NCI-H1048 (cell line): ENCODE results near the gene ZMYND15.

Source experiments
- DNase-seq: peaks from one replicate; lab custom pipeline; 2025; lab: John Stamatoyannopoulos, UW

Gene ZMYND15

DNA sequence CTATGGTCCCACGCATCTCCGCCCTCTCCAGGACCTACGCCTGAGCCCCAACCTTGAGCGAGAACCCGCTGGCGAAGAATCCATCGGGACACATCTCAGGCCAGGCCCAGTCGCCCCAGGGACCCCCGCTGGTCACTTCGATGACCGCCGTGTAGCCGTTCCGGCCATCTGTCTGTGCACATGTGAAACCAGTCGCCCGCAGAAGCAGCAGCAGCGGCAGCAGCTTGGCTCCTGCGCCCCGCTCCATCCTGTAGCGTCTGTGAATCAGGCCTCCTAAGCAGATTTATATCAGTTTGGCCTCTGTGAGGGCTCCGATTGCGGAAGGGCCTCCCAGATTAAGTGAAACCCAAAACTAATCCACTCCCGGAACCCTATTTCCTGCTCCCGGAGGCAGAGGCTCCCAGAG is 46.5 kb downstream of the ZMYND15 start, which contains the start of gene VMO1:
TSS of gene VMO1 (minus strand) at position 259 of the 406 bp plus-strand sequence. CDS start at position 247, 12 bp downstream.
- no peak for DNase-seq

DNA sequence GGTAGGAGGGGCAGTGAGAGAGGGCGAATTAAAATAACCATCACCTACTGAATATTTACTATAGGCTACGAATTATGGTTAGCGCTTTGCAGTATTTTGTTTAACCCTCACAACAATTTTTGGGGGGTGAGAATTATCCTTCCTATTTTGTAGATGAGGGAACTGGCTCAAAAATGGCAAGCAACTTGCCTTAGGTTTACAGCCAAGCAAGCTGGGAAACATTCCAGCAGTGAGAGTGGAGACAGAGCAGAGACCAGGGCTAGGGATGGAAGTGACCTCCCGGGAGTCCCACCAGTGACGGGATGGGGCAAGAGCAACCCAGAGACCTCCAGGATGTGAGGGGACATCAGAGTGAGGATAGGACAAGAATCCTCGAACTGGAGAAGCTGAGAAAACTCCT is 46.9 kb downstream of the ZMYND15 start:
- DNase-seq: no peak

DNA sequence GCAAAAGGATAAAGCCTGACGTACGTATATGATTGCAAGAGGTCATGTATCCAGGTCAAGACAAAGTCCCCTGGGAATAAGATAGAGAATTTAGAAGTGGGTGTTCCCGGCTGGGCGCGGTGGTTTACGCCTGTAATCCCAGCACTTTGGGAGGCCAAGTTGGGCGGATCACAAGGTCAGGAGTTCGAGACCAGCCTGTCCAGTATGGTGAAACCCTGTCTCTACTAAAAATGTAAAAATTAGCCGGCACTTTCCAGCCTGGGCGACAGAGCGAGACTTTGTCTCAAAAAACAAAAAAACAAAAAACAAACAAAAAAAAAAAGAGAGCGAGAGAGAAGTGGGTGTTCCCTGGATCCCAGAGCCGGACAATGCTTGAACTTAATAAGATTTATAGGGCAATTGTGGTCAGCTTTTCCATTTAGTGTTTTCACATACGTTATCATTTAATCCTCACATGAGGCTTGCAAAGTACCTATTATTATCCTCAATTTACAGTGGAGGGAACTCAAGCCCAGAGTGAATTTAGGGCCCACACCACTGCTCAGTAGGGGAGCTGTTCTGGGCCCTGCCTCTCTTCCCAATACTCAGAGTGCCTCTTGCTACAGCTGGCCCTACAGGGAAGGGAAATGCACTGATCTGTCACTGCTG is 48.6 kb downstream of the ZMYND15 start:
- DNase-seq: no peak

DNA sequence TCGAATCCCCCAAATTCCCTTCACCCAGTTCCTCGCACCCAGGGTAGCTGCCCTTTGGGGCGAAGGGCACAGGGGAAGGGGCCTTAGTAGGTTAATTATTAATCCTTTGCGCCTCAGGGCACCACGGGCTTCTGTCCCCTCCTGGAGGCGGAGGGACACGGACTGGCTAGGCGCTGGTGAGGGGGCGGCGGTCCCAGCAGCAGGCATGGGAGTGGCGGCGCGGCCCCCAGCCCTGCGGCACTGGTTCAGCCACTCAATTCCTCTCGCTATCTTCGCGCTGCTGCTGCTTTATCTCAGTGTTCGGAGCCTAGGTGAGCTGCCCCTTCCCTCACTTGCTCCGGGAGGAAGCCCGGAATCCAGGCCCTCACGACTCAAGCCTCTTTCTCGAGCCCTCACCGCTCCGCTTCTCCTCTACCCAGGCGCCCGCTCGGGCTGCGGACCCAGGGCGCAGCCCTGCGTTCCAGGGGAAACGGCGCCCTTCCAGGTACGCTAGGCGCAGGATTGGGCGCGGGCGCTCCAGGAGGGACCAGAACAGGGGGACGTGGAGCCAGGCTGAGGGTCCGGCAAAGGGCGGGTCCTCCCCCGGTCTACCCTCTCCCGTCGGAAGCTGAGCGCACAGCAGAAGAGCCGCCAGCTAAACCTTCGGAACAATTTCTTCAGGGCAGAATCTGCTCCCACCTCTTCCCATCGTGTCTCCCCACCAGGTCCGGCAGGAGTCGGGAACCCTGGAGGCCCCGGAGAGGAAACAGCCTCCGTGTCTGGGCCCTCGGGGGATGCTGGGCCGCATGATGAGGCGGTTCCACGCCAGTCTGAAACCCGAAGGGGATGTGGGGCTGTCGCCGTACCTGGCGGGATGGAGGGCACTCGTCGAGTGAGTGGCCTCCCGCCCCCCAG is 49.4 kb downstream of the ZMYND15 start, which contains the start of gene GLTPD2:
TSS of gene GLTPD2 (plus strand) at position 158 of the 894 bp plus-strand sequence. CDS start at position 206, 48 bp downstream.
- no peak for DNase-seq

DNA sequence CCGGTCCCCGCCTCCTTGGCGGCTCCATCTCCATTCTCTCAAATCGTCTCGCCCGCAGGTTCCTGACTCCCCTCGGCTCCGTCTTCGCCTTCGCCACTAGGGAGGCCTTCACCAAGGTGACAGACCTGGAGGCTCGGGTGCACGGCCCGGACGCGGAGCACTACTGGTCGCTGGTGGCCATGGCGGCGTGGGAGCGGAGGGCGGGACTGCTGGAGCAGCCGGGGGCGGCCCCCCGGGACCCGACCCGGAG is 50.0 kb downstream of the ZMYND15 start:
- no peak for DNase-seq

DNA sequence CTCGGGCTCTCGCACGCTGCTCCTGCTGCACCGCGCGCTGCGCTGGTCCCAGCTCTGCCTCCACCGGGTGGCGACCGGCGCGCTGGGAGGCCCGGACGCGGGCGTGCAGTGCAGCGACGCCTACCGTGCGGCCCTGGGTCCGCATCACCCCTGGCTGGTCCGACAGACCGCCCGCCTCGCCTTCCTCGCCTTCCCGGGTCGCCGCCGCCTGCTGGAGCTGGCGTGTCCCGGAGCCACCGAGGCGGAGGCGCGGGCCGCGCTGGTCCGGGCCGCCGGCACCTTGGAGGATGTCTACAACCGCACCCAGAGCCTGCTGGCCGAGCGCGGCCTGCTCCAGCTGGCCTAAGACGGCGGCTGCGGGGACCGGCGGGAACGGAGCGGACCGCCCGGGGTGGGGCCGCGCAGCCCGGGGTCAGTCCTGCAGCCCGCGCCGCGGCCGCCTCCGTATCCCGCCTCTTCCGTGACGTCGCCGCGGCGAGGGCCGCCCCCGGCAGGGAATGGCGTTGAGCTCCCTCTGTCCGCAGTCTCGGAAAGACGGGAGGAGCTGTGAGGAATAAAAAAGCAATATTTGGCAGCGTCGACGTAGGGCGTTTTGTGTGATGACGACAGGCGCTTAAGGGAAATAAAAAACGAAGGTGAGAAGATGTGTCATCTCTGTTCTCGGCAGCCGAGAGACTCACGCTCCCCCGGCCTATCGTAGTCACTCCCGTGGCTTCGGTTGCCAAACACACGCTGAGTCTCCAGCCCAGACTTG is 50.5 kb downstream of the ZMYND15 start:
- DNase-seq: peak; percentile 38

DNA sequence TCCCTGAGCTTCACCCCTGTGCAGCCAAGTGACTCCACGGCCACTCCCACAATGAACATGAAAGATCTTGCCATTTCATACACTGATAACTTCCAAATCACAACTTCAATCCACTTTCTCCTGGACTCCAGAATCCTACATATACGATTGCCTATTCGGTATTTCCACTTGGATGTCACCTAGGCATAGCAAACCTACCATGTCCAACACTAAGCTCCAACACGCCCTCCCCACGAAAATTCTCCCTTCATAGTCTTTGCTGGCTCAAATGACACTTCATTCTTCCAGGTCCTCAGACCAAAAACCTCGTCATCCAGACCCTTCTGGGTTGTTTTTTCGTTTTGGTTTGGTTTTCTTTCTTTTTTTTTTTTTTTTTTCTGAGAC is 51.1 kb downstream of the ZMYND15 start:
- no peak for DNase-seq

DNA sequence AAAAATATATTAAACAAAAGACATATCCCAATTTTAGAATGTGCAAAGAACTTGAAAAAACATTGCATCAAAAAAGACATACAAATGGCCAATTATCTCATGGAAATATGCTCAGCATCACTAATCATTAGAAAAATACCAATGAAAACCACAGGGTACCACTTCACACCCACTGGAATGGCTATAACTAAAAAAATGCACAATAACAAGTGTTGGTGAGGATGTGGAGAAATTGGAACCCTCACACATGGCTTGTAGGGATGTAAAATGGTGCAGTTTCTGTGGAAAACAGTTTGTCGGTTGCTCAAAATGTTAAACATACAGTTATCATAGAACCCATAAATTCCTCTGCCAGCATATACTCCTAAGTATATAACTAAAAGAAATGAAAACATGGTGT is 55.5 kb downstream of the ZMYND15 start:
- no peak for DNase-seq
